Measurements from ENCODE around the gene NAALADL2.

- TF ChIP-seq POLR2A (IDR thresholded peaks at IDR 0.05) (no peak), CTCF (IDR thresholded peaks at IDR 0.05) (no peak), EP300 (IDR thresholded peaks at IDR 0.05) (no peak)
Measured at GRCh38 chr3:175430983-175431773, 572.0 kb downstream of the NAALADL2 start.

All from upper lobe of left lung (tissue), 4 donors.